Lung (tissue), 4 donors: ENCODE measurements around the gene PCDHGA5. TPM values are rescaled to one million over a fixed set of nuclear protein-coding genes. Genes with fewer than 3 reads are reported as not detected.

ENCODE experiments used
- polyA plus RNA-seq, 2 donors: library from polyadenylated mRNA; stranded (reverse); fragments of 200-250 nt; gene quantifications; one replicate each; pipeline ENCODE4 v1.2.1, GENCODE V29; 2013
- total RNA-seq, 2 donors: library from RNA; depleted of rRNA in 1 of 2; stranded (reverse); fragments of >200 nt in 1 of 2; gene quantifications; one replicate each; pipeline ENCODE4 v1.2.1, GENCODE V29; 2014 to 2021
- donor health status: Bipolar disorder and iron deficiency.
- donor health status: healthy.
- donor health status: DM: yes; HTN: yes; CAD: no.

Gene PCDHGA5
- total and polyA plus RNA-seq, 4 donors, result 0.31 to 9.3 (median 1.6) TPM

Other genes with a start within 250 kb of the PCDHGA5 start
Only the 30 nearest of the 36 such genes appear.
- gene PCDHB9, start 177.0 kb upstream of the PCDHGA5 start, total RNA-seq, result 1 to 10 TPM; 1.8 to 3.1 TPM
- under 1 TPM; 0.37 to 0.38 TPM for gene PCDHB9, start 177.0 kb upstream of the PCDHGA5 start, polyA plus RNA-seq
- 1 to 10 TPM; 1.9 to 6.3 TPM for gene PCDHB10, start 171.8 kb upstream of the PCDHGA5 start, total RNA-seq
- gene PCDHB10, start 171.8 kb upstream of the PCDHGA5 start, polyA plus RNA-seq, result under 1 TPM; 0.53 to 0.63 TPM
- 1 to 10 TPM; 2.2 to 9.6 TPM for gene PCDHB11, start 164.5 kb upstream of the PCDHGA5 start, total RNA-seq
- gene PCDHB11, start 164.5 kb upstream of the PCDHGA5 start, polyA plus RNA-seq, result under 1 TPM; 0.44 to 0.53 TPM
- 10 to 100 TPM in 1 of 2 donors, 1 to 10 TPM in 1; 2.8 to 10.1 TPM for gene PCDHB12, start 155.4 kb upstream of the PCDHGA5 start, total RNA-seq
- under 1 TPM; 0.47 to 0.71 TPM for gene PCDHB12, start 155.4 kb upstream of the PCDHGA5 start, polyA plus RNA-seq
- gene PCDHB13, start 150.2 kb upstream of the PCDHGA5 start, total RNA-seq, result 1 to 10 TPM; 3.3 to 7.7 TPM
- gene PCDHB13, start 150.2 kb upstream of the PCDHGA5 start, polyA plus RNA-seq, result under 1 TPM; 0.58 to 0.59 TPM
- 10 to 100 TPM in 1 of 2 donors, 1 to 10 TPM in 1; 2.8 to 10.6 TPM for gene PCDHB14, start 140.8 kb upstream of the PCDHGA5 start, total RNA-seq
- gene PCDHB14, start 140.8 kb upstream of the PCDHGA5 start, polyA plus RNA-seq, result 1 to 10 TPM in 1 of 2 donors, under 1 TPM in 1; 0.67 to 1.2 TPM
- 1 to 10 TPM; 3.2 to 8.0 TPM for gene PCDHB15, start 118.8 kb upstream of the PCDHGA5 start, total RNA-seq
- 1 to 10 TPM; 1.4 to 1.8 TPM for gene PCDHB15, start 118.8 kb upstream of the PCDHGA5 start, polyA plus RNA-seq
- gene SLC25A2, start 60.1 kb upstream of the PCDHGA5 start, total RNA-seq, result under 1 TPM; 0.17 to 0.83 TPM
- under 1 TPM; 0.05 to 0.22 TPM for gene SLC25A2, start 60.1 kb upstream of the PCDHGA5 start, polyA plus RNA-seq
- gene TAF7, start 43.4 kb upstream of the PCDHGA5 start, total RNA-seq, result 10 to 100 TPM; 51.4 to 97.1 TPM
- gene TAF7, start 43.4 kb upstream of the PCDHGA5 start, polyA plus RNA-seq, result 10 to 100 TPM; 29.9 to 76.2 TPM
- gene PCDHGA1, start 33.6 kb upstream of the PCDHGA5 start, total RNA-seq, result under 1 TPM; 0.57 to 0.71 TPM
- gene PCDHGA1, start 33.6 kb upstream of the PCDHGA5 start, polyA plus RNA-seq, result under 1 TPM; 0.15 to 0.16 TPM
- 1 to 10 TPM; 5.5 to 7.7 TPM for gene PCDHGA2, start 25.4 kb upstream of the PCDHGA5 start, total RNA-seq
- 1 to 10 TPM in 1 of 2 donors, under 1 TPM in 1; 0.39 to 1.1 TPM for gene PCDHGA2, start 25.4 kb upstream of the PCDHGA5 start, polyA plus RNA-seq
- gene PCDHGA3, start 20.3 kb upstream of the PCDHGA5 start, total RNA-seq, result 1 to 10 TPM; 2.1 to 5.1 TPM
- under 1 TPM; 0.26 to 0.45 TPM for gene PCDHGA3, start 20.3 kb upstream of the PCDHGA5 start, polyA plus RNA-seq
- 1 to 10 TPM; 2.4 to 8.4 TPM for gene PCDHGB1, start 14.1 kb upstream of the PCDHGA5 start, total RNA-seq
- gene PCDHGB1, start 14.1 kb upstream of the PCDHGA5 start, polyA plus RNA-seq, result under 1 TPM; 0.17 to 0.20 TPM
- gene PCDHGA4, start 9.1 kb upstream of the PCDHGA5 start, total RNA-seq, result 1 to 10 TPM; 4.6 to 7.0 TPM
- gene PCDHGA4, start 9.1 kb upstream of the PCDHGA5 start, polyA plus RNA-seq, result under 1 TPM; 0.35 to 0.48 TPM
- 10 to 100 TPM in 1 of 2 donors, 1 to 10 TPM in 1; 4.6 to 10.1 TPM for gene PCDHGB2, start 4.2 kb upstream of the PCDHGA5 start, total RNA-seq
- under 1 TPM; 0.28 to 0.48 TPM for gene PCDHGB2, start 4.2 kb upstream of the PCDHGA5 start, polyA plus RNA-seq
- gene PCDHGB3, start 6.1 kb downstream of the PCDHGA5 start, total RNA-seq, result 1 to 10 TPM; 3.2 to 7.9 TPM
- under 1 TPM; 0.18 to 0.24 TPM for gene PCDHGB3, start 6.1 kb downstream of the PCDHGA5 start, polyA plus RNA-seq
- 1 to 10 TPM; 4.9 to 8.5 TPM for gene PCDHGA6, start 9.7 kb downstream of the PCDHGA5 start, total RNA-seq
- gene PCDHGA6, start 9.7 kb downstream of the PCDHGA5 start, polyA plus RNA-seq, result under 1 TPM; 0.59 to 0.96 TPM
- gene PCDHGA7, start 18.6 kb downstream of the PCDHGA5 start, total RNA-seq, result 1 to 10 TPM; 2.9 to 6.3 TPM
- gene PCDHGA7, start 18.6 kb downstream of the PCDHGA5 start, polyA plus RNA-seq, result under 1 TPM; 0.23 to 0.30 TPM
- gene PCDHGB4, start 23.5 kb downstream of the PCDHGA5 start, total RNA-seq, result 10 to 100 TPM in 1 of 2 donors, 1 to 10 TPM in 1; 6.9 to 12.1 TPM
- 1 to 10 TPM in 1 of 2 donors, under 1 TPM in 1; 0.31 to 1.0 TPM for gene PCDHGB4, start 23.5 kb downstream of the PCDHGA5 start, polyA plus RNA-seq
- 1 to 10 TPM; 1.9 to 7.3 TPM for gene PCDHGA8, start 28.5 kb downstream of the PCDHGA5 start, total RNA-seq
- gene PCDHGA8, start 28.5 kb downstream of the PCDHGA5 start, polyA plus RNA-seq, result under 1 TPM; 0.06 to 0.18 TPM
- gene PCDHGB5, start 33.8 kb downstream of the PCDHGA5 start, total RNA-seq, result 10 to 100 TPM in 1 of 2 donors, 1 to 10 TPM in 1; 10.0 to 14.3 TPM
- gene PCDHGB5, start 33.8 kb downstream of the PCDHGA5 start, polyA plus RNA-seq, result 1 to 10 TPM; 1.2 to 2.5 TPM
- gene PCDHGA9, start 38.6 kb downstream of the PCDHGA5 start, total RNA-seq, result 10 to 100 TPM in 1 of 2 donors, 1 to 10 TPM in 1; 4.8 to 13.8 TPM
- gene PCDHGA9, start 38.6 kb downstream of the PCDHGA5 start, polyA plus RNA-seq, result under 1 TPM; 0.59 to 0.90 TPM
- 10 to 100 TPM in 1 of 2 donors, 1 to 10 TPM in 1; 6.1 to 11.6 TPM for gene PCDHGB6, start 43.9 kb downstream of the PCDHGA5 start, total RNA-seq
- 1 to 10 TPM; 1.1 to 2.2 TPM for gene PCDHGB6, start 43.9 kb downstream of the PCDHGA5 start, polyA plus RNA-seq
- gene PCDHGA10, start 48.8 kb downstream of the PCDHGA5 start, total RNA-seq, result 10 to 100 TPM in 1 of 2 donors, 1 to 10 TPM in 1; 5.7 to 12.9 TPM
- under 1 TPM; 0.89 to 0.96 TPM for gene PCDHGA10, start 48.8 kb downstream of the PCDHGA5 start, polyA plus RNA-seq
- 10 to 100 TPM; 16.6 to 18.1 TPM for gene PCDHGB7, start 53.5 kb downstream of the PCDHGA5 start, total RNA-seq
- gene PCDHGB7, start 53.5 kb downstream of the PCDHGA5 start, polyA plus RNA-seq, result 1 to 10 TPM; 1.6 to 4.7 TPM
- 10 to 100 TPM in 1 of 2 donors, 1 to 10 TPM in 1; 3.8 to 11.1 TPM for gene PCDHGA11, start 56.9 kb downstream of the PCDHGA5 start, total RNA-seq
- gene PCDHGA11, start 56.9 kb downstream of the PCDHGA5 start, polyA plus RNA-seq, result under 1 TPM; 0.65 to 0.81 TPM
- gene PCDHGA12, start 66.3 kb downstream of the PCDHGA5 start, total RNA-seq, result 1 to 10 TPM; 5.6 to 7.9 TPM
- gene PCDHGA12, start 66.3 kb downstream of the PCDHGA5 start, polyA plus RNA-seq, result 1 to 10 TPM; 1.2 to 1.6 TPM
- 100 to 1,000 TPM in 1 of 2 donors, 10 to 100 TPM in 1; 63.9 to 116 TPM for gene PCDHGC3, start 111.8 kb downstream of the PCDHGA5 start, total RNA-seq
- 10 to 100 TPM; 44.8 to 73.4 TPM for gene PCDHGC3, start 111.8 kb downstream of the PCDHGA5 start, polyA plus RNA-seq
- gene PCDHGC4, start 120.9 kb downstream of the PCDHGA5 start, total RNA-seq, result 1 to 10 TPM; 3.1 to 8.7 TPM
- gene PCDHGC4, start 120.9 kb downstream of the PCDHGA5 start, polyA plus RNA-seq, result under 1 TPM; 0.08 to 0.24 TPM
- 1 to 10 TPM; 2.7 to 5.1 TPM for gene PCDHGC5, start 124.9 kb downstream of the PCDHGA5 start, total RNA-seq
- under 1 TPM; 0.14 to 0.39 TPM for gene PCDHGC5, start 124.9 kb downstream of the PCDHGA5 start, polyA plus RNA-seq